GM23248 (cell line): ENCODE measurements around the gene SALL3.

Experiments
- EZH2 ChIP-seq: fragments of 200-600 bp; sonication (generic); IDR thresholded peaks from 2 replicates; pipeline ENCODE4 v1.6.1; 2018; ENCODE audit warnings: antibody characterized with exemption, mild to moderate bottlenecking; ENCODE audit not compliant: insufficient read depth, poor library complexity, severe bottlenecking
- EZH2phosphoT487 ChIP-seq: fragments of 200-600 bp; sonication (generic); IDR thresholded peaks from 2 replicates; pipeline ENCODE4 v1.6.1; 2018; ENCODE audit warnings: antibody characterized with exemption, moderate library complexity, mild to moderate bottlenecking, low read depth; ENCODE audit not compliant: insufficient read depth

GRCh38 chr18:78975292-78975691, 4.3 kb upstream of the SALL3 start:
- TF ChIP-seq EZH2 (peak; percentile 13), EZH2phosphoT487 (no peak)
